H9 (cell line): ENCODE measurements around the gene DGCR2. TPM values are rescaled to one million over a fixed set of nuclear protein-coding genes. Genes with fewer than 3 reads are reported as not detected.

Source experiments
- DNase-seq: peaks from one replicate; pipeline ENCODE4 v3.0.0-alpha.2; 2017
- H2AFZ ChIP-seq: one replicate; pipeline ENCODE4 v1.6.1; 2013; ENCODE audit warnings: mild to moderate bottlenecking, low read length, control low read depth, moderate library complexity
- H2AK5ac ChIP-seq: 2 replicates; pipeline ENCODE4 v1.6.1; 2013; ENCODE audit warnings: low read length, control low read depth, mixed read lengths; ENCODE audit not compliant: insufficient read length
- H2BK120ac ChIP-seq: one replicate; pipeline ENCODE4 v1.6.1; 2013; ENCODE audit warnings: low read depth, mild to moderate bottlenecking, low read length, control low read depth, inconsistent platforms; ENCODE audit not compliant: poor library complexity, severe bottlenecking
- H2BK12ac ChIP-seq: 2 replicates; pipeline ENCODE4 v1.6.1; 2013; ENCODE audit warnings: low read length, control low read depth, mixed read lengths, low read depth; ENCODE audit not compliant: insufficient read length
- H2BK15ac ChIP-seq: 2 replicates; pipeline ENCODE4 v1.6.1; 2013; ENCODE audit warnings: low read depth, low read length, control low read depth
- H2BK20ac ChIP-seq: one replicate; pipeline ENCODE4 v1.6.1; 2013; ENCODE audit warnings: low read depth, mild to moderate bottlenecking, low read length, control low read depth, inconsistent platforms; ENCODE audit not compliant: poor library complexity, severe bottlenecking
- H2BK5ac ChIP-seq: 2 replicates; pipeline ENCODE4 v1.6.1; 2013; ENCODE audit warnings: low read length, control low read depth, mixed read lengths; ENCODE audit not compliant: insufficient read length
- H3K14ac ChIP-seq: 2 replicates; pipeline ENCODE4 v1.6.1; 2013; ENCODE audit warnings: low read length, control low read depth; ENCODE audit not compliant: insufficient read depth
- H3K18ac ChIP-seq: 2 replicates; pipeline ENCODE4 v1.6.1; 2013; ENCODE audit warnings: low read depth, mild to moderate bottlenecking, mixed read lengths, low read length, control low read depth; ENCODE audit not compliant: insufficient read length
- H3K23ac ChIP-seq: 2 replicates; pipeline ENCODE4 v1.6.1; 2013; ENCODE audit warnings: low read length, control low read depth, mixed read lengths, low read depth; ENCODE audit not compliant: insufficient read length
- H3K23me2 ChIP-seq: 2 replicates; pipeline ENCODE4 v1.6.1; 2013; ENCODE audit warnings: low read depth, mild to moderate bottlenecking, mixed read lengths, low read length, control low read depth; ENCODE audit not compliant: insufficient read length, poor library complexity, severe bottlenecking
- H3K27ac ChIP-seq: 2 replicates; pipeline ENCODE4 v1.5.1; 2013; ENCODE audit warnings: low read length, control low read depth, mixed read lengths, low read depth; ENCODE audit not compliant: insufficient read length
- H3K27me3 ChIP-seq: 2 replicates; pipeline ENCODE4 v1.6.1; 2013; ENCODE audit warnings: low read length, control low read depth, inconsistent platforms; ENCODE audit not compliant: insufficient read depth
- H3K4ac ChIP-seq: 2 replicates; pipeline ENCODE4 v1.6.1; 2013; ENCODE audit warnings: low read depth, mild to moderate bottlenecking, control low read depth, inconsistent platforms, low read length, moderate library complexity
- H3K4me1 ChIP-seq: 2 replicates; pipeline ENCODE4 v1.6.1; 2013; ENCODE audit warnings: low read length, control low read depth, inconsistent platforms; ENCODE audit not compliant: insufficient read depth
- H3K4me2 ChIP-seq: 2 replicates; pipeline ENCODE4 v1.6.1; 2013; ENCODE audit warnings: low read length, control low read depth, mixed read lengths; ENCODE audit not compliant: insufficient read length, insufficient read depth
- H3K56ac ChIP-seq: 2 replicates; pipeline ENCODE4 v1.6.1; 2013; ENCODE audit warnings: low read depth, mild to moderate bottlenecking, mixed read lengths, low read length, control low read depth; ENCODE audit not compliant: insufficient read length
- H3K79me1 ChIP-seq: 2 replicates; pipeline ENCODE4 v1.6.1; 2013; ENCODE audit warnings: low read depth, mild to moderate bottlenecking, moderate library complexity, low read length, control low read depth, inconsistent platforms; ENCODE audit not compliant: insufficient read depth, poor library complexity, severe bottlenecking
- H3K79me2 ChIP-seq: 2 replicates; pipeline ENCODE4 v1.6.1; 2013; ENCODE audit warnings: low read length, control low read depth, inconsistent platforms; ENCODE audit not compliant: insufficient read depth
- H3K9ac ChIP-seq: 2 replicates; pipeline ENCODE4 v1.6.1; 2013; ENCODE audit warnings: low read length, control low read depth, mixed read lengths; ENCODE audit not compliant: insufficient read length; ENCODE audit errors: extremely low read depth
- H3K9me3 ChIP-seq: one replicate; pipeline ENCODE4 v1.6.1; 2013; ENCODE audit warnings: low read depth, low read length, inconsistent platforms; ENCODE audit not compliant: control insufficient read depth
- H3T11ph ChIP-seq: one replicate; pipeline ENCODE4 v1.6.1; 2013; ENCODE audit warnings: mild to moderate bottlenecking, low read length, control low read depth, inconsistent platforms
- H4K20me1 ChIP-seq: one replicate; pipeline ENCODE4 v1.6.1; 2013; ENCODE audit not compliant: control insufficient read depth, insufficient read length, insufficient read depth
- H4K5ac ChIP-seq: 2 replicates; pipeline ENCODE4 v1.6.1; 2013; ENCODE audit warnings: low read depth, mild to moderate bottlenecking, mixed read lengths, low read length, control low read depth; ENCODE audit not compliant: insufficient read length
- H4K8ac ChIP-seq: replicated peaks from 2 replicates; pipeline ENCODE4 v1.6.1; 2013; ENCODE audit warnings: low read length, control low read depth, mixed read lengths, low read depth; ENCODE audit not compliant: insufficient read length
- H4K91ac ChIP-seq: 2 replicates; pipeline ENCODE4 v1.6.1; 2013; ENCODE audit warnings: low read depth, mild to moderate bottlenecking, moderate library complexity, mixed read lengths, low read length, control low read depth; ENCODE audit not compliant: insufficient read length
- H3K27ac Mint-ChIP-seq, 3 experiments: 2 replicates in 2 of 3; 3 replicates in 1 of 3; pipeline ENCODE4 v1.8.0; 2020 to 2021; ENCODE audit warnings: mixed read lengths in 3 of 3, mild to moderate bottlenecking in 1 of 3, moderate library complexity in 1 of 3
- H3K27me3 Mint-ChIP-seq: 2 replicates; pipeline ENCODE4 v1.8.0; 2021; ENCODE audit warnings: low read depth, mild to moderate bottlenecking, moderate library complexity, mixed read lengths
- H3K36me3 Mint-ChIP-seq, 3 experiments: 2 replicates in 2 of 3; 3 replicates in 1 of 3; pipeline ENCODE4 v1.8.0; 2020 to 2021; ENCODE audit warnings: low read depth in 3 of 3, mixed read lengths in 3 of 3; ENCODE audit not compliant: insufficient read depth in 1 of 3
- H3K4me1 Mint-ChIP-seq, 2 experiments: 2 replicates each; pipeline ENCODE4 v1.8.0; 2020; ENCODE audit warnings: mixed read lengths in 2 of 2
- H3K4me3 Mint-ChIP-seq, 2 experiments: 2 replicates in 1 of 2; 3 replicates in 1 of 2; pipeline ENCODE4 v1.8.0; 2020 to 2021; ENCODE audit warnings: mild to moderate bottlenecking in 2 of 2, mixed read lengths in 2 of 2, moderate library complexity in 1 of 2
- H3K9me3 Mint-ChIP-seq, 2 experiments: 2 replicates in 1 of 2; 3 replicates in 1 of 2; pipeline ENCODE4 v1.8.0; 2020; ENCODE audit warnings: mild to moderate bottlenecking in 2 of 2, mixed read lengths in 2 of 2, moderate library complexity in 1 of 2
- CTCF ChIP-seq: fragments of 200-600 bp; sonication (generic); conservative IDR thresholded peaks from 3 replicates; pipeline ENCODE4 v1.8.0; 2021; ENCODE audit warnings: antibody characterized with exemption, mild to moderate bottlenecking
- WGBS: extraction: QIAGEN DNeasy Blood & Tissue Kit; methylation state at CpG from one replicate; pipeline ENCODE4 v1.1.7; 2013; ENCODE audit warnings: missing lambda C conversion rate, low lambda C conversion rate, mixed read lengths; ENCODE audit not compliant: insufficient read length; ENCODE audit errors: extremely low coverage; 5-methylcytosine and 5-hydroxymethylcytosine counted together
- total RNA-seq: library from RNA; stranded (reverse); gene quantifications from 2 replicates; pipeline ENCODE4 v1.2.1, GENCODE V29; 2021

Gene DGCR2
- total RNA-seq, 1 experiment from 2014 or later = 47.2 TPM

- Histone ChIP-seq H3K56ac (no peak overlapping the region), H2BK12ac (no peak overlapping the region), H2AFZ (no peak overlapping the region), H3K9me3 (no peaks in the 10 kb centered on the region), H3K4me1 (no peaks in the 10 kb centered on the region), H3T11ph (no peak overlapping the region), H4K8ac (no peak overlapping the region), H3K23ac (no peak overlapping the region), H4K20me1 (no peaks in the 10 kb centered on the region), H2BK15ac (no peak overlapping the region), H3K4me2 (no peak overlapping the region), H3K79me1 (no peaks in the 10 kb centered on the region), H3K27me3 (no peaks in the 10 kb centered on the region), H4K91ac (no peak overlapping the region), H3K18ac (no peak overlapping the region), H2BK20ac (no peak overlapping the region), H3K14ac (no peak overlapping the region), H3K9ac (no peak overlapping the region), H3K27ac (no peak overlapping the region), H3K4ac (no peak overlapping the region), H4K5ac (no peak overlapping the region), H2BK120ac (no peak overlapping the region), H3K79me2 (no peaks in the 10 kb centered on the region), H3K23me2 (no peaks in the 10 kb centered on the region), H2BK5ac (no peak overlapping the region), H2AK5ac (no peak overlapping the region)
- no peak for TF ChIP-seq CTCF
- WGBS = no CpG with 5 or more reads among the region's 11 CpGs
- H3K36me3 Mint-ChIP-seq = peaks cover 20 to 71% (median 65%) of the 10 kb centered on the region in 3 experiments; a peak in 6 of 7 replicates
- no peak for DNase-seq
- no peaks in the 10 kb centered on the region for H3K9me3 Mint-ChIP-seq
- H3K27ac Mint-ChIP-seq = no peak overlapping the region
- no peak overlapping the region for H3K4me3 Mint-ChIP-seq
- H3K4me1 Mint-ChIP-seq = no peaks in the 10 kb centered on the region
- no peaks in the 10 kb centered on the region for H3K27me3 Mint-ChIP-seq
Measured at GRCh38 chr22:19047993-19048392, 74.2 kb downstream of the DGCR2 start.
